PC-9 (cell line): ENCODE measurements around the gene SCNM1.

ENCODE experiments used
- CTCF ChIP-seq: fragments of 200-600 bp; sonication (generic); conservative IDR thresholded peaks from 2 replicates; pipeline ENCODE4 v1.6.1; 2017; ENCODE audit warnings: mixed run types, antibody characterized with exemption, mild to moderate bottlenecking, moderate library complexity
- EZH2 ChIP-seq: fragments of 200-600 bp; sonication (generic); IDR thresholded peaks from 2 replicates; pipeline ENCODE4 v1.8.0; 2017; ENCODE audit warnings: antibody characterized with exemption, low read depth

- TF ChIP-seq CTCF (no peak), EZH2 (no peak)
Measured at GRCh38 chr1:151124763-151125403, 41.1 kb upstream of the SCNM1 start.
